Suppressor macrophage treated with lipopolysaccharide for 4 hours (primary cell): Measurements from ENCODE around the gene ITM2B.
"Not testable (repeated sequence)": the region's sequence is repeated elsewhere in the genome, so short reads cannot be mapped to it uniquely, and the experiment has no call there.

Experiments used
- DNase-seq: peaks from one replicate; pipeline ENCODE4 v3.0.0-alpha.2; 2020

ITM2B gene

GRCh38 chr13:48233046-48233888 is at the start of gene ITM2B:
TSS of gene ITM2B (plus strand) at chr13:48233206. CDS start at chr13:48233361, 155 bp downstream.
- DNase-seq = peak; percentile 80

- no peak for DNase-seq
Measured at GRCh38 chr13:48184260-48184659, 48.7 kb upstream of the ITM2B start.

GRCh38 chr13:48185018-48185417 is 48.0 kb upstream of the ITM2B start:
- DNase-seq = no peak

- DNase-seq = no peak
Measured at GRCh38 chr13:48186722-48187121, 46.3 kb upstream of the ITM2B start.

- DNase-seq = peak; percentile 31
Measured at GRCh38 chr13:48188131-48188530, 44.9 kb upstream of the ITM2B start.

GRCh38 chr13:48188601-48189000 is 44.4 kb upstream of the ITM2B start:
- no peak for DNase-seq

- no peak for DNase-seq
Measured at GRCh38 chr13:48189171-48189570, 43.8 kb upstream of the ITM2B start.

- DNase-seq = peak; percentile 35
Measured at GRCh38 chr13:48192411-48192935, 40.5 kb upstream of the ITM2B start.

GRCh38 chr13:48194379-48194754 is 38.6 kb upstream of the ITM2B start:
- peak; percentile 88 for DNase-seq

- no peak for DNase-seq
Measured at GRCh38 chr13:48199404-48199946, 33.5 kb upstream of the ITM2B start.

GRCh38 chr13:48201044-48201443 is 32.0 kb upstream of the ITM2B start:
- no peak for DNase-seq

GRCh38 chr13:48207207-48207606 is 25.8 kb upstream of the ITM2B start:
- DNase-seq = not testable (repeated sequence)

GRCh38 chr13:48210178-48210577 is 22.8 kb upstream of the ITM2B start:
- DNase-seq = peak; percentile 84

GRCh38 chr13:48214519-48215121 is 18.4 kb upstream of the ITM2B start:
- DNase-seq = no peak

GRCh38 chr13:48215511-48216203 is 17.3 kb upstream of the ITM2B start:
- not testable (repeated sequence) for DNase-seq

GRCh38 chr13:48216204-48216711 is 16.7 kb upstream of the ITM2B start:
- no peak for DNase-seq

- peak; percentile 16 for DNase-seq
Measured at GRCh38 chr13:48220592-48220980, 12.4 kb upstream of the ITM2B start.

- no peak for DNase-seq
Measured at GRCh38 chr13:48220981-48221685, 11.9 kb upstream of the ITM2B start.

GRCh38 chr13:48221686-48222187 is 11.3 kb upstream of the ITM2B start:
- DNase-seq = peak; percentile 57

GRCh38 chr13:48222358-48223301 is 10.4 kb upstream of the ITM2B start:
- DNase-seq = peak; percentile 92

GRCh38 chr13:48224701-48225100 is 8.3 kb upstream of the ITM2B start:
- DNase-seq = no peak
